ENCODE measurements around the gene CD59.

Gene CD59

DNA sequence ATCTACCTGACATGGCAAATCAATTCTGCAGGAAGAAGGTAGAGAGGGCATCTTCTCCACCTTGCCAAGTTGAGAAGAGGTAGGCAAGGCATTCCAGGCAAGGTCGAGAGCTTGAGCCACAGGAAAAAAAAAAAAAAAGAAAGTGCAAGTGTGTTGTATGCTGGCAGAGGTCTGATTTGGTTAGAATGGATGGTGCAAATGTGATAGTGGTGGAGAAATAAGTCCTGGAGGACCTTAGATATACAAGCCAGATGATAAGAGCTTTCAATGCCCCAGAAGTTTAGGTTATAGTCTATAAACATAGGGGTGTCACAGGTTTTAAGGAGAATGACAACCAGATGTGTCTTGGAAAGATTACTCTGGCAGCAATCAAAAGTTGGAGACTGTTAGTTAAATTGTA, 36.6 kb upstream of the CD59 start:
- H3K4me2 ChIP-seq (ENCODE audit: low read depth, low read length, poor library complexity, severe bottlenecking) = peak overlapping the region; percentile 84
- no peaks in the 10 kb centered on the region for H3K27me3 ChIP-seq (ENCODE audit: low read length)
- H3K79me2 ChIP-seq (ENCODE audit: insufficient read depth, low read length) = no peaks in the 10 kb centered on the region
- H3K27ac ChIP-seq (ENCODE audit: low read depth, low read length) = no peak overlapping the region
- no peaks in the 10 kb centered on the region for H3K36me3 ChIP-seq (ENCODE audit: low read length)
- no peak overlapping the region for H2AFZ ChIP-seq (ENCODE audit: low read depth, low read length, severe bottlenecking)
- no peaks in the 10 kb centered on the region for H3K9me2 ChIP-seq (replicated peaks; ENCODE audit: insufficient read depth, low read length)
- TF ChIP-seq EZH2phosphoT487 (conservative IDR thresholded peaks at IDR 0.05; ENCODE audit: low read length) = no peak
- TF ChIP-seq, protein P1, sequence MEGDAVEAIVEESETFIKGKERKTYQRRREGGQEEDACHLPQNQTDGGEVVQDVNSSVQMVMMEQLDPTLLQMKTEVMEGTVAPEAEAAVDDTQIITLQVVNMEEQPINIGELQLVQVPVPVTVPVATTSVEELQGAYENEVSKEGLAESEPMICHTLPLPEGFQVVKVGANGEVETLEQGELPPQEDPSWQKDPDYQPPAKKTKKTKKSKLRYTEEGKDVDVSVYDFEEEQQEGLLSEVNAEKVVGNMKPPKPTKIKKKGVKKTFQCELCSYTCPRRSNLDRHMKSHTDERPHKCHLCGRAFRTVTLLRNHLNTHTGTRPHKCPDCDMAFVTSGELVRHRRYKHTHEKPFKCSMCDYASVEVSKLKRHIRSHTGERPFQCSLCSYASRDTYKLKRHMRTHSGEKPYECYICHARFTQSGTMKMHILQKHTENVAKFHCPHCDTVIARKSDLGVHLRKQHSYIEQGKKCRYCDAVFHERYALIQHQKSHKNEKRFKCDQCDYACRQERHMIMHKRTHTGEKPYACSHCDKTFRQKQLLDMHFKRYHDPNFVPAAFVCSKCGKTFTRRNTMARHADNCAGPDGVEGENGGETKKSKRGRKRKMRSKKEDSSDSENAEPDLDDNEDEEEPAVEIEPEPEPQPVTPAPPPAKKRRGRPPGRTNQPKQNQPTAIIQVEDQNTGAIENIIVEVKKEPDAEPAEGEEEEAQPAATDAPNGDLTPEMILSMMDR (IDR thresholded peaks at IDR 0.05; ENCODE audit: insufficient read depth, low read length, poor library complexity, severe bottlenecking) = no peak
- H4K20me1 ChIP-seq (ENCODE audit: low read depth, low read length) = no peaks in the 10 kb centered on the region
- no peaks in the 10 kb centered on the region for H3F3A ChIP-seq (ENCODE audit: insufficient read depth)
- no peak overlapping the region for H3K4me3 ChIP-seq (ENCODE audit: insufficient read depth, low read length, poor library complexity, severe bottlenecking)
- H3K9me3 ChIP-seq (ENCODE audit: insufficient read depth, low read length) = no peaks in the 10 kb centered on the region
- H3K9ac ChIP-seq (ENCODE audit: low read length) = no peak overlapping the region

DNA sequence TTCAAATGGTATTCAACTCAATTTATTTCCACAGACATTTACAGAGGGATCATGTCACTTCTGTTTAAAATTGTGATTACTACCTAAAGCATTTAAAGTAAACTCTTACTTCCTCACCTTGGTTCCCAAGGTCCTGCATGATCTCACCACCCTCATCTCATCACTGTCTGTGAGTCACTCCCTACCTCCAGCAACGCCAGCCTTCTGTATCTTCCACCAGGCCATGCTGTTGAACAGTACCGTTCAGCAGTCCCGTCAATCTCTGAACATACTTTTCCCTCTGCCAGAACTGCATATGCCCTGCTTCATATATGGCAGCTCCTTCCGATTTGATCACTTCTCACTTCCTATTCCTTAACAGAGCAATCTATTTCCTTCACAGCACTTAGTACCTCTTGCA, 36.1 kb upstream of the CD59 start:
- no peaks in the 10 kb centered on the region for H3K27me3 ChIP-seq (ENCODE audit: low read length)
- H3K9me2 ChIP-seq (replicated peaks; ENCODE audit: insufficient read depth, low read length) = no peaks in the 10 kb centered on the region
- no peak overlapping the region for H3K27ac ChIP-seq (ENCODE audit: low read depth, low read length)
- H3F3A ChIP-seq (ENCODE audit: insufficient read depth) = no peaks in the 10 kb centered on the region
- H3K36me3 ChIP-seq (ENCODE audit: low read length) = no peaks in the 10 kb centered on the region
- H3K9ac ChIP-seq (ENCODE audit: low read length) = no peak overlapping the region
- no peak overlapping the region for H3K4me3 ChIP-seq (ENCODE audit: insufficient read depth, low read length, poor library complexity, severe bottlenecking)
- TF ChIP-seq, protein P1 (IDR thresholded peaks at IDR 0.05; ENCODE audit: insufficient read depth, low read length, poor library complexity, severe bottlenecking) = no peak
- no peak for TF ChIP-seq EZH2phosphoT487 (conservative IDR thresholded peaks at IDR 0.05; ENCODE audit: low read length)
- no peak overlapping the region for H3K4me2 ChIP-seq (ENCODE audit: low read depth, low read length, poor library complexity, severe bottlenecking)
- no peak overlapping the region for H2AFZ ChIP-seq (ENCODE audit: low read depth, low read length, severe bottlenecking)
- H3K79me2 ChIP-seq (ENCODE audit: insufficient read depth, low read length) = no peaks in the 10 kb centered on the region
- H3K9me3 ChIP-seq (ENCODE audit: insufficient read depth, low read length) = no peaks in the 10 kb centered on the region
- H4K20me1 ChIP-seq (ENCODE audit: low read depth, low read length) = no peaks in the 10 kb centered on the region

DNA sequence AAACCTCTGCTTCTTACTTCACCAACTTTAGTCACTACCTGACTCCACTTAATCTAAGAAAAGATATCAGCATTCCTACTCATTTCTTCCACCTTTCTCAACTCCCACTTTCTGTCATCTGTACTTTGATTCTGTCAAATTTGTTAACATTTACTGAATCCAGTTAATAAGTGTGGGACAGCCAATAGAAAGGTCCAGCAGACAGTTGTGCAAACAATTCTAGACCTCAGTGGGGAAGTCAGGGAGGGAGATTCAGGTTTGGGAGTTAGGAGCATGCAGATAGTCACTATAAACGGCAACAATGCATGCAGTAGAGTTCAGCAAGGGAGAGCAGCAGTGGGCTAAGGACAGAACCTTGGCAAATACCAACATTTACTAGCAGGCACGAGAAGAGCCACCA, 34.0 kb upstream of the CD59 start:
- Histone ChIP-seq H3K4me3 (ENCODE audit: insufficient read depth, low read length, poor library complexity, severe bottlenecking) (no peak overlapping the region), H3K27me3 (ENCODE audit: low read length) (no peaks in the 10 kb centered on the region), H3K27ac (ENCODE audit: low read depth, low read length) (no peak overlapping the region), H2AFZ (ENCODE audit: low read depth, low read length, severe bottlenecking) (no peak overlapping the region), H3K9me3 (ENCODE audit: insufficient read depth, low read length) (no peaks in the 10 kb centered on the region), H4K20me1 (ENCODE audit: low read depth, low read length) (no peaks in the 10 kb centered on the region), H3K79me2 (ENCODE audit: insufficient read depth, low read length) (no peaks in the 10 kb centered on the region), H3K4me2 (ENCODE audit: low read depth, low read length, poor library complexity, severe bottlenecking) (no peak overlapping the region), H3K9ac (ENCODE audit: low read length) (no peak overlapping the region), H3K9me2 (replicated peaks; ENCODE audit: insufficient read depth, low read length) (no peaks in the 10 kb centered on the region), H3F3A (ENCODE audit: insufficient read depth) (no peaks in the 10 kb centered on the region), H3K36me3 (ENCODE audit: low read length) (no peaks in the 10 kb centered on the region)
- TF ChIP-seq, protein P1 (IDR thresholded peaks at IDR 0.05; ENCODE audit: insufficient read depth, low read length, poor library complexity, severe bottlenecking) = no peak
- TF ChIP-seq EZH2phosphoT487 (conservative IDR thresholded peaks at IDR 0.05; ENCODE audit: low read length) = no peak
